Ramos (cell line): ENCODE data around the gene PKN2.

Source experiments
- in situ Hi-C: fragments of 300-500 bp; cut with MboI; formaldehyde crosslinking; loops from one replicate; pipeline ENCODE4 v1.14.3; 2022; ENCODE audit warnings: low sequenced_read_pairs; ENCODE audit not compliant: unreplicated experiment

The PKN2 gene

GRCh38 chr1:88730132-88730675 is 46.1 kb downstream of the PKN2 start:
- in situ Hi-C loops, result no loop called here

GRCh38 chr1:88730995-88731394 is 46.9 kb downstream of the PKN2 start:
- in situ Hi-C loops, result no loop called here

- in situ Hi-C loops, result no loop called here
Observed at GRCh38 chr1:88731475-88732269, 47.6 kb downstream of the PKN2 start.

- in situ Hi-C loops, result no loop called here
Observed at GRCh38 chr1:88735382-88735781, 51.3 kb downstream of the PKN2 start.

GRCh38 chr1:88735909-88736308 is 51.8 kb downstream of the PKN2 start:
- in situ Hi-C loops, result no loop called here

GRCh38 chr1:88736633-88737248 is 52.7 kb downstream of the PKN2 start:
- in situ Hi-C loops, result no loop called here

- in situ Hi-C loops, result no loop called here
Observed at GRCh38 chr1:88737338-88737927, 53.4 kb downstream of the PKN2 start.

GRCh38 chr1:88740784-88741183 is 56.7 kb downstream of the PKN2 start:
- in situ Hi-C loops, result no loop called here

- in situ Hi-C loops, result no loop called here
Observed at GRCh38 chr1:88741413-88741812, 57.3 kb downstream of the PKN2 start.

- in situ Hi-C loops, result no loop called here
Observed at GRCh38 chr1:88742531-88742930, 58.5 kb downstream of the PKN2 start.

GRCh38 chr1:88744142-88744541 is 60.1 kb downstream of the PKN2 start:
- in situ Hi-C loops, result no loop called here

- in situ Hi-C loops, result no loop called here
Observed at GRCh38 chr1:88746916-88747315, 62.8 kb downstream of the PKN2 start.

GRCh38 chr1:88751714-88752113 is 67.6 kb downstream of the PKN2 start:
- in situ Hi-C loops, result no loop called here

- in situ Hi-C loops, result no loop called here
Observed at GRCh38 chr1:88753506-88753905, 69.4 kb downstream of the PKN2 start.

- in situ Hi-C loops, result no loop called here
Observed at GRCh38 chr1:88763649-88764406, 79.8 kb downstream of the PKN2 start.

GRCh38 chr1:88768187-88768586 is 84.1 kb downstream of the PKN2 start:
- in situ Hi-C loops, result no loop called here

GRCh38 chr1:88768816-88769215 is 84.7 kb downstream of the PKN2 start:
- in situ Hi-C loops, result no loop called here

GRCh38 chr1:88773540-88774150 is 89.6 kb downstream of the PKN2 start:
- in situ Hi-C loops, result no loop called here

GRCh38 chr1:88774151-88774556 is 90.1 kb downstream of the PKN2 start:
- in situ Hi-C loops, result no loop called here

- in situ Hi-C loops, result no loop called here
Observed at GRCh38 chr1:88777604-88778149, 93.6 kb downstream of the PKN2 start.
